Measurements from ENCODE around the gene CMIP.

- TF ChIP-seq CTCF (IDR thresholded peaks at IDR 0.05), result no peak
- TF ChIP-seq POLR2A (IDR thresholded peaks at IDR 0.05), result no peak
These were observed 255.6 kb downstream of the CMIP start for GRCh38 chr16:81700071-81700779.

All from esophagus squamous epithelium (tissue), 4 donors.